Stimulated activated naive CD4-positive, alpha-beta T cell treated with Interleukin-2 at 50 U/mL for 16 hours (primary cell): ENCODE results near the gene SPRR1A.

Experiments
- DNase-seq: peaks from one replicate; lab custom pipeline; 2025; lab: John Stamatoyannopoulos, UW

The SPRR1A gene

GRCh38 chr1:152983743-152984142, at the start of gene SPRR1A:
Gene SPRR1A, plus strand, starts transcription at chr1:152984081. Its CDS starts 1,150 bp downstream, at chr1:152985231.
- DNase-seq = no peak

- DNase-seq = no peak
Observed at GRCh38 chr1:152940614-152941013, 43.3 kb upstream of the SPRR1A start.

GRCh38 chr1:152941037-152941711, 42.7 kb upstream of the SPRR1A start:
- DNase-seq = no peak

- no peak for DNase-seq
Observed at GRCh38 chr1:152942161-152942560, 41.7 kb upstream of the SPRR1A start.

GRCh38 chr1:152946248-152946647, 37.6 kb upstream of the SPRR1A start:
- no peak for DNase-seq

GRCh38 chr1:152946651-152947256, 37.1 kb upstream of the SPRR1A start, which contains the start of gene SPRR5:
Gene SPRR5, plus strand, starts transcription at chr1:152947206. Its CDS starts 1,349 bp downstream, at chr1:152948555.
- DNase-seq = no peak

GRCh38 chr1:152951711-152952110, 32.2 kb upstream of the SPRR1A start:
- no peak for DNase-seq

GRCh38 chr1:152953761-152954160, 30.1 kb upstream of the SPRR1A start:
- no peak for DNase-seq

GRCh38 chr1:152954436-152954835, 29.4 kb upstream of the SPRR1A start:
- no peak for DNase-seq

GRCh38 chr1:152957561-152957960, 26.3 kb upstream of the SPRR1A start:
- no peak for DNase-seq

- no peak for DNase-seq
Observed at GRCh38 chr1:152959273-152959672, 24.6 kb upstream of the SPRR1A start.

GRCh38 chr1:152959801-152960451, 24.0 kb upstream of the SPRR1A start:
- no peak for DNase-seq

- no peak for DNase-seq
Observed at GRCh38 chr1:152960452-152961044, 23.3 kb upstream of the SPRR1A start.

- DNase-seq = no peak
Observed at GRCh38 chr1:152961226-152961891, 22.5 kb upstream of the SPRR1A start.

- no peak for DNase-seq
Observed at GRCh38 chr1:152962876-152963415, 20.9 kb upstream of the SPRR1A start.

GRCh38 chr1:152964536-152964935, 19.3 kb upstream of the SPRR1A start:
- no peak for DNase-seq

- no peak for DNase-seq
Observed at GRCh38 chr1:152965853-152966252, 18.0 kb upstream of the SPRR1A start.

GRCh38 chr1:152967201-152967600, 16.7 kb upstream of the SPRR1A start:
- DNase-seq = no peak

GRCh38 chr1:152968248-152968647, 15.6 kb upstream of the SPRR1A start:
- no peak for DNase-seq

- no peak for DNase-seq
Observed at GRCh38 chr1:152969036-152969435, 14.8 kb upstream of the SPRR1A start.

GRCh38 chr1:152970495-152970894, 13.4 kb upstream of the SPRR1A start, which contains the start of gene SPRR4:
Gene SPRR4, plus strand, starts transcription at chr1:152970648. Its CDS starts 1,243 bp downstream, at chr1:152971891.
- no peak for DNase-seq
